Body of pancreas (tissue), 4 donors: ENCODE results near the gene ADNP.

Experiments used
- CTCF ChIP-seq, 7 experiments: fragments of 450-650 bp in 4 of 7; fragments of 200-600 bp in 3 of 7; sonication (generic) in 3 of 7; IDR thresholded peaks; one replicate each; pipeline ENCODE4 v1.5.1; 2016 to 2019; ENCODE audit warnings: antibody characterized with exemption in 7 of 7
- POLR2A ChIP-seq, 3 donors: fragments of 450-650 bp; IDR thresholded peaks; one replicate each; pipeline ENCODE4 v1.6.1; 2016; ENCODE audit warnings: antibody characterized with exemption in 3 of 3, mild to moderate bottlenecking in 2 of 3

DNA sequence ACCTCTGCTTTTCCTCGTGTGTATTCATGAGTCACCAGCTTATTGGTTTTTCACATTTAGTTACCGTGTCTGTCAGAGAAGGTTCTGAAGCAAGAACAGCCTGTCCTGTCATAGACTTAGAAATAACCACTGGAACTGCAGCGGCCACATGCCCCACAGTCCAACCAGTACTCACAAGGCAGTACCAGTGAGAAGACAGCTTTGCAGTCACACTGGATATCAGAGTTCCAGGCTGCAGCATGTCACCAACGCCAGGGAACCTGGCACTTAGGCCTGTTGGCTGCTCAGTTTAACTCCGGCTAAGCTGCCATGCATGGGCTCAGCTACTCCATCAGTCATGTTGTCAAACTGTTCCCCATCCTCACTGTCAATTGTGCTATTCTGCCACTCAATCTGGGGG, 40.1 kb downstream of the ADNP start:
- TF ChIP-seq CTCF (IDR thresholded peaks at IDR 0.05) (no peak), POLR2A (IDR thresholded peaks at IDR 0.05) (no peak)
